HepG2 (cell line): Measurements from ENCODE around the gene FKTN. TPM values are rescaled to one million over a fixed set of nuclear protein-coding genes. Genes with fewer than 3 reads are reported as not detected.
"Not testable (repeated sequence)": the region's sequence is repeated elsewhere in the genome, so short reads cannot be mapped to it uniquely, and the experiment has no call there.

ENCODE experiments used
- ATAC-seq: fragments of 200-7000 bp; cut with Tn5 transposase; 3 replicates; pipeline ENCODE4 v1.9.1; 2020; ENCODE audit warnings: mild to moderate bottlenecking, moderate library complexity
- BruUV-seq: library from RNA; stranded (reverse); fragments of 400-500 nt; replicated peaks from 2 replicates; lab custom pipeline; 2021; lab: Mats Ljungman, UMichigan
- CTCF ChIA-PET: fragments of 300-600 bp; formaldehyde crosslinking; extraction: SDS; loops from one replicate; lab custom pipeline; 2021; ENCODE audit warnings: low total read pairs, inconsistent platforms, low intra/inter-chr PET ratio; lab: Yijun Ruan, JAX
- POLR2A ChIA-PET: fragments of 350-600 bp; sonication (Branson Sonifier 250); formaldehyde crosslinking; loops from one replicate; lab custom pipeline; 2020; ENCODE audit warnings: antibody characterized with exemption, inconsistent platforms; lab: Yijun Ruan, JAX
- DNase-seq: peaks from one replicate; pipeline ENCODE4 v3.0.0-alpha.2; 2015; ENCODE audit warnings: low spot score
- FAIRE-seq: peaks from 3 replicates; lab custom pipeline; 2011; peaks lifted over from hg19 to GRCh38; lab: Jason Lieb, UNC
- H2AFZ ChIP-seq: one replicate; pipeline ENCODE4 v1.6.1; 2011; ENCODE audit warnings: low read length, inconsistent platforms
- H3K27ac ChIP-seq: fragments of 300-600 bp; 3 replicates; pipeline ENCODE4 v1.8.0; 2011; ENCODE audit warnings: mixed run types, mild to moderate bottlenecking, mixed read lengths, low read length, inconsistent platforms; ENCODE audit not compliant: insufficient read depth; ENCODE audit errors: extremely low read length
- H3K27me3 ChIP-seq, 2 experiments: fragments of 200-600 bp in 1 of 2; 2 replicates in 1 of 2; 3 replicates in 1 of 2; pipeline versions ENCODE4 v1.6.0 to v1.8.0; 2011; ENCODE audit warnings: low read length in 2 of 2, mild to moderate bottlenecking in 2 of 2, moderate library complexity in 2 of 2, inconsistent platforms in 1 of 2; ENCODE audit not compliant: insufficient read depth in 2 of 2, control insufficient read depth in 1 of 2
- H3K36me3 ChIP-seq, 2 experiments: fragments of 200-600 bp in 1 of 2; replicated peaks in 1 of 2; 2 replicates in 1 of 2; 3 replicates in 1 of 2; pipeline versions ENCODE4 v1.5.1 to v1.8.0; 2011; ENCODE audit warnings: low read length in 2 of 2, inconsistent platforms in 1 of 2; ENCODE audit not compliant: insufficient read depth in 2 of 2, control insufficient read depth in 1 of 2
- H3K4me1 ChIP-seq: 2 replicates; pipeline ENCODE4 v1.5.1; 2012; ENCODE audit warnings: low read length, inconsistent platforms; ENCODE audit not compliant: insufficient read depth
- H3K4me2 ChIP-seq: 2 replicates; pipeline ENCODE4 v1.6.0; 2011; ENCODE audit warnings: low read depth, low read length, inconsistent platforms
- H3K4me3 ChIP-seq, 3 experiments: fragments of 200-600 bp in 1 of 3; sonication (generic), shearing (Covaris generic) in 1 of 3; replicated peaks in 1 of 3; 2 replicates each; pipeline ENCODE4 v1.5.1; 2011 to 2016; ENCODE audit warnings: low read length in 3 of 3, inconsistent platforms in 2 of 3, low read depth in 2 of 3, mild to moderate bottlenecking in 2 of 3, control low read depth in 1 of 3, mixed read lengths in 1 of 3; ENCODE audit not compliant: insufficient read depth in 1 of 3
- H3K79me2 ChIP-seq: one replicate; pipeline ENCODE4 v1.6.1; 2011; ENCODE audit warnings: low read length, inconsistent platforms; ENCODE audit not compliant: insufficient read depth
- H3K9ac ChIP-seq: 2 replicates; pipeline ENCODE4 v1.6.0; 2011; ENCODE audit warnings: mild to moderate bottlenecking, low read depth, low read length, inconsistent platforms; ENCODE audit not compliant: insufficient read depth
- H3K9me3 ChIP-seq: 2 replicates; pipeline ENCODE4 v1.5.1; 2012; ENCODE audit warnings: mild to moderate bottlenecking, low read length
- H4K20me1 ChIP-seq: 2 replicates; pipeline ENCODE4 v1.6.0; 2011; ENCODE audit warnings: inconsistent platforms, mild to moderate bottlenecking, low read length, moderate library complexity; ENCODE audit not compliant: insufficient read depth
- ARHGAP35 ChIP-seq: sonication (generic); formaldehyde crosslinking; IDR thresholded peaks from 2 replicates; pipeline ENCODE4 v1.9.0; 2022; ENCODE audit warnings: mild to moderate bottlenecking, inconsistent platforms, moderate library complexity, missing genetic modification reagents, borderline replicate concordance
- BRD4 ChIP-seq: sonication (generic); formaldehyde crosslinking; IDR thresholded peaks from 2 replicates; pipeline ENCODE4 v1.4.0; 2020; ENCODE audit warnings: missing genetic modification reagents
- GABPB1 ChIP-seq: IDR thresholded peaks from 2 replicates; pipeline ENCODE4 v1.6.1; 2016; ENCODE audit warnings: mild to moderate bottlenecking, missing genetic modification reagents, moderate library complexity, missing compliant biosample characterization
- KLF12 ChIP-seq: sonication (generic); formaldehyde crosslinking; IDR thresholded peaks from 2 replicates; pipeline ENCODE4 v1.4.0; 2020; ENCODE audit warnings: missing genetic modification reagents, borderline replicate concordance
- KMT2A ChIP-seq: sonication (generic); formaldehyde crosslinking; IDR thresholded peaks from 2 replicates; pipeline ENCODE4 v1.4.0; 2020; ENCODE audit warnings: missing genetic modification reagents
- MYC ChIP-seq: sonication (generic); formaldehyde crosslinking; IDR thresholded peaks from 2 replicates; pipeline ENCODE4 v1.9.0; 2021; ENCODE audit warnings: missing genetic modification reagents, borderline replicate concordance
- NFKB2 ChIP-seq: sonication (generic); formaldehyde crosslinking; IDR thresholded peaks from 2 replicates; pipeline ENCODE4 v1.4.0; 2020; ENCODE audit warnings: missing genetic modification reagents, borderline replicate concordance
- PHF8 ChIP-seq: sonication (generic); formaldehyde crosslinking; IDR thresholded peaks from 2 replicates; pipeline ENCODE4 v1.5.0; 2020; ENCODE audit warnings: missing genetic modification reagents
- RBFOX2 ChIP-seq: fragments of 200-400 bp; formaldehyde crosslinking; IDR thresholded peaks from 2 replicates; pipeline ENCODE4 v1.6.1; 2017; ENCODE audit warnings: low read depth, mild to moderate bottlenecking, low read length
- SALL2 ChIP-seq: sonication (generic); formaldehyde crosslinking; IDR thresholded peaks from 2 replicates; pipeline ENCODE4 v1.8.1; 2023; ENCODE audit warnings: mild to moderate bottlenecking, missing genetic modification reagents, inconsistent platforms
- SAP130 ChIP-seq: IDR thresholded peaks from 2 replicates; pipeline ENCODE4 v1.6.1; 2016; ENCODE audit warnings: low read depth
- ZFY ChIP-seq: sonication (generic); formaldehyde crosslinking; IDR thresholded peaks from 2 replicates; pipeline ENCODE4 v1.4.0; 2020; ENCODE audit warnings: missing genetic modification reagents
- ZNF263 ChIP-seq: sonication (generic); formaldehyde crosslinking; IDR thresholded peaks from 2 replicates; pipeline ENCODE4 v1.4.0; 2020; ENCODE audit warnings: missing genetic modification reagents
- WGBS: methylation state at CpG from one replicate; pipeline ENCODE4 v1.1.6; 2017; ENCODE audit warnings: low lambda C conversion rate; 5-methylcytosine and 5-hydroxymethylcytosine counted together
- in situ Hi-C: cut with HindIII; loops from 2 replicates; pipeline ENCODE4 v1.10.0; 2017; ENCODE audit warnings: low pct_unique_long_range_greater_than_20kb; ENCODE audit not compliant: extremely low pct_ligation_motif_present
- intact Hi-C: fragments of 100-400 bp; cut with micrococcal nuclease; formaldehyde crosslinking; loops from one replicate; pipeline ENCODE4 v1.10.0; 2022; ENCODE audit not compliant: unreplicated experiment
- polyA plus RNA-seq, 8 experiments: library from polyadenylated mRNA; depleted of rRNA in 3 of 8; stranded (reverse) in 7 of 8; unstranded in 1 of 8; fragments of >200 nt; fragmentation: Illumina TruSeq in 4 of 8; extraction: Trizol in 4 of 8; gene quantifications; 2 replicates each; pipeline versions ENCODE4 v1.2.1 to v1.2.3, GENCODE V29; 2011 to 2016; ENCODE audit warnings: low read depth in 4 of 8, missing spikeins in 1 of 8, mixed read lengths in 1 of 8; ENCODE audit not compliant: insufficient read depth in 1 of 8
- total RNA-seq, 5 experiments: library from RNA; depleted of rRNA; stranded (reverse); fragments of >200 nt; fragmentation: Illumina TruSeq; extraction: Trizol; gene quantifications; 2 replicates each; pipeline ENCODE4 v1.2.3, GENCODE V29; 2016; ENCODE audit warnings: low read depth in 1 of 5
- TF ChIP-seq, protein P1 (sequence below): sonication (generic); formaldehyde crosslinking; IDR thresholded peaks from 2 replicates; pipeline ENCODE4 v1.4.0; 2020; ENCODE audit warnings: missing genetic modification reagents
- TF ChIP-seq, protein P2 (sequence below): sonication (generic); formaldehyde crosslinking; IDR thresholded peaks from 2 replicates; pipeline ENCODE4 v1.4.0; 2020; ENCODE audit warnings: missing genetic modification reagents; ENCODE audit errors: not compliant biosample characterization
- TF ChIP-seq, protein P3 (sequence below): IDR thresholded peaks from 2 replicates; pipeline ENCODE4 v1.6.1; 2016; ENCODE audit warnings: mild to moderate bottlenecking
- TF ChIP-seq, protein P4 (sequence below): IDR thresholded peaks from 2 replicates; pipeline ENCODE4 v1.6.1; 2016; ENCODE audit warnings: mild to moderate bottlenecking, missing biosample characterization, missing genetic modification reagents

Gene FKTN
- total and polyA plus RNA-seq, 2 of the 13 experiments (the other 11 are each of a cell fraction or from before 2014, with no cell fraction given): 7.9 to 13.5 TPM

DNA sequence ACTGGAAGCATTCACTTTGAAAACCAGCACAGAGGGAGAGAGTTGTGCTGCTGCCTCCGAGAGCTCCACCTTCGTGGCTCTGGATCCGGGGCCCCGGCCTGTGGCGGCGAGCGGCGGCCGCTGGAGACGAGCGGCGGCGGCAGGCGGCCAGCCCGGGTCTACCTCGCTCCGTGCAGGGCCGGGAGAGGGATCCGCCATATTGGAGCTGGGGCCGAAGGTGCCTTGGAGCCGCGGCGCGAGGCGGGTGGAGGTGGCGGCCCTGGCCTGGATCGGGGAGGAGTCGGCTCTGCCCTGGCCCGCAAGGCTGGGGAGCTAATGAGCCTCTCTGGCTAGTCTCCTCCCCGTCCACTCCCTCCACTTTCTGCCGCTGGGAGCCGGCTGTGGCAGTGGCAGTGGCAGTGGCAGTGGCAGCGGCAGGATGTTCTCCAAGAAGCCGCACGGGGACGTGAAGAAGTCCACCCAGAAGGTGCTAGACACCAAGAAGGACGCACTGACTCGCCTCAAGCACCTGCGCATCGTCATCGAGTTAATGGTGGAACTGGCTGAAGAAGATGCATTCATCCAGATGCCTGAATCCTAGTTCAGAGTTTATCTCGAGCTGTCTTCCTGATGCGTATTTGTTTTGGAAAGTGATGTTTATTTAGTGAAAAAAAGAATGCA is 38.1 kb upstream of the FKTN start (continued):
- TF ChIP-seq ZNF263 (CRISPR knock-in tag) (0 out of 2 replicates have a peak, but pooled peaks have one; percentile 32), NFKB2 (CRISPR knock-in tag) (peak; percentile 42; the same call in 1 of the 2 replicates), SALL2 (CRISPR knock-in tag) (0 out of 2 replicates have a peak, but pooled peaks have one; percentile 26), SAP130 (CRISPR knock-in tag) (peak; percentile 51), ZFY (CRISPR knock-in tag) (peak; percentile 84), RBFOX2 (peak; percentile 58), GABPB1 (peak; percentile 54; the same call in 1 of the 2 replicates), KMT2A (CRISPR knock-in tag) (peak; percentile 62; the same call in 1 of the 2 replicates), KLF12 (CRISPR knock-in tag) (peak; percentile 26; the same call in 1 of the 2 replicates), BRD4 (peak; percentile 55; the same call in 1 of the 2 replicates), ARHGAP35 (peak; percentile 49; the same call in 1 of the 2 replicates), MYC (CRISPR knock-in tag) (peak; percentile 33; the same call in 1 of the 2 replicates), PHF8 (peak; percentile 71)
- TF ChIP-seq, protein P1, sequence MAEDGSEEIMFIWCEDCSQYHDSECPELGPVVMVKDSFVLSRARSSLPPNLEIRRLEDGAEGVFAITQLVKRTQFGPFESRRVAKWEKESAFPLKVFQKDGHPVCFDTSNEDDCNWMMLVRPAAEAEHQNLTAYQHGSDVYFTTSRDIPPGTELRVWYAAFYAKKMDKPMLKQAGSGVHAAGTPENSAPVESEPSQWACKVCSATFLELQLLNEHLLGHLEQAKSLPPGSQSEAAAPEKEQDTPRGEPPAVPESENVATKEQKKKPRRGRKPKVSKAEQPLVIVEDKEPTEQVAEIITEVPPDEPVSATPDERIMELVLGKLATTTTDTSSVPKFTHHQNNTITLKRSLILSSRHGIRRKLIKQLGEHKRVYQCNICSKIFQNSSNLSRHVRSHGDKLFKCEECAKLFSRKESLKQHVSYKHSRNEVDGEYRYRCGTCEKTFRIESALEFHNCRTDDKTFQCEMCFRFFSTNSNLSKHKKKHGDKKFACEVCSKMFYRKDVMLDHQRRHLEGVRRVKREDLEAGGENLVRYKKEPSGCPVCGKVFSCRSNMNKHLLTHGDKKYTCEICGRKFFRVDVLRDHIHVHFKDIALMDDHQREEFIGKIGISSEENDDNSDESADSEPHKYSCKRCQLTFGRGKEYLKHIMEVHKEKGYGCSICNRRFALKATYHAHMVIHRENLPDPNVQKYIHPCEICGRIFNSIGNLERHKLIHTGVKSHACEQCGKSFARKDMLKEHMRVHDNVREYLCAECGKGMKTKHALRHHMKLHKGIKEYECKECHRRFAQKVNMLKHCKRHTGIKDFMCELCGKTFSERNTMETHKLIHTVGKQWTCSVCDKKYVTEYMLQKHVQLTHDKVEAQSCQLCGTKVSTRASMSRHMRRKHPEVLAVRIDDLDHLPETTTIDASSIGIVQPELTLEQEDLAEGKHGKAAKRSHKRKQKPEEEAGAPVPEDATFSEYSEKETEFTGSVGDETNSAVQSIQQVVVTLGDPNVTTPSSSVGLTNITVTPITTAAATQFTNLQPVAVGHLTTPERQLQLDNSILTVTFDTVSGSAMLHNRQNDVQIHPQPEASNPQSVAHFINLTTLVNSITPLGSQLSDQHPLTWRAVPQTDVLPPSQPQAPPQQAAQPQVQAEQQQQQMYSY (CRISPR knock-in tag): peak; percentile 46; the same call in 1 of the 2 replicates
- TF ChIP-seq, protein P2, sequence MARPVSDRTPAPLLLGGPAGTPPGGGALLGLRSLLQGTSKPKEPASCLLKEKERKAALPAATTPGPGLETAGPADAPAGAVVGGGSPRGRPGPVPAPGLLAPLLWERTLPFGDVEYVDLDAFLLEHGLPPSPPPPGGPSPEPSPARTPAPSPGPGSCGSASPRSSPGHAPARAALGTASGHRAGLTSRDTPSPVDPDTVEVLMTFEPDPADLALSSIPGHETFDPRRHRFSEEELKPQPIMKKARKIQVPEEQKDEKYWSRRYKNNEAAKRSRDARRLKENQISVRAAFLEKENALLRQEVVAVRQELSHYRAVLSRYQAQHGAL (CRISPR knock-in tag): peak; percentile 57
- TF ChIP-seq, protein P3, sequence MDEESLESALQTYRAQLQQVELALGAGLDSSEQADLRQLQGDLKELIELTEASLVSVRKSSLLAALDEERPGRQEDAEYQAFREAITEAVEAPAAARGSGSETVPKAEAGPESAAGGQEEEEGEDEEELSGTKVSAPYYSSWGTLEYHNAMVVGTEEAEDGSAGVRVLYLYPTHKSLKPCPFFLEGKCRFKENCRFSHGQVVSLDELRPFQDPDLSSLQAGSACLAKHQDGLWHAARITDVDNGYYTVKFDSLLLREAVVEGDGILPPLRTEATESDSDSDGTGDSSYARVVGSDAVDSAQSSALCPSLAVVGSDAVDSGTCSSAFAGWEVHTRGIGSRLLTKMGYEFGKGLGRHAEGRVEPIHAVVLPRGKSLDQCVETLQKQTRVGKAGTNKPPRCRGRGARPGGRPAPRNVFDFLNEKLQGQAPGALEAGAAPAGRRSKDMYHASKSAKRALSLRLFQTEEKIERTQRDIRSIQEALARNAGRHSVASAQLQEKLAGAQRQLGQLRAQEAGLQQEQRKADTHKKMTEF (CRISPR knock-in tag): peak; percentile 34; the same call in 1 of the 2 replicates
- TF ChIP-seq, protein P4, sequence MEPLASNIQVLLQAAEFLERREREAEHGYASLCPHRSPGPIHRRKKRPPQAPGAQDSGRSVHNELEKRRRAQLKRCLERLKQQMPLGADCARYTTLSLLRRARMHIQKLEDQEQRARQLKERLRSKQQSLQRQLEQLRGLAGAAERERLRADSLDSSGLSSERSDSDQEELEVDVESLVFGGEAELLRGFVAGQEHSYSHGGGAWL (CRISPR knock-in tag): 0 out of 2 replicates have a peak, but pooled peaks have one; percentile 47

DNA sequence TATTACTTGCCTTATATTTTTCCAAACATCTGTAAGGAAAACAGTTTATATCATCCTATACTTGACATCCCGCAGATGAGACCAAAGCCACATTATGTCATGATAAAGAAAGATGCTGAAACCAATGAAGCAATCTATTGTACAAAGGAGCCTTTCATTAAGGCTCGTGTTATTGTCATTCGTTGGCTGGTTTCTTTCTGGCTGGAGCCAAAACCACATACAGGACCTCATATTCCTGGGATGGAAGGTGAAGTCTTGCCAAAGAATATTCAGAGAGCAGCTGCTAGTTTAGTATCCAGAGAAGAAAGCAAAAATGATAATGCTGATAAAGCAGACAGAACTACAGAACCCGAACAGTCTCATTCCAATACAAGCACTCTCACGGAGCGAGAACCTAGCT is 36.9 kb upstream of the FKTN start:
- H3K4me3 ChIP-seq, FAIRE-seq, H3K9me3 ChIP-seq, in situ Hi-C loops, H3K27ac ChIP-seq, POLR2A ChIA-PET, BruUV-seq, H4K20me1 ChIP-seq, DNase-seq, H2AFZ ChIP-seq, H3K9ac ChIP-seq, H3K4me2 ChIP-seq, intact Hi-C loops, ATAC-seq, CTCF ChIA-PET, H3K4me1 ChIP-seq, H3K36me3 ChIP-seq, H3K27me3 ChIP-seq, H3K79me2 ChIP-seq: not testable (repeated sequence)
- WGBS: 98% methylated on average over 6 of the region's 6 CpGs
